Endodermal cell (in vitro differentiated cells): Measurements from ENCODE around the gene ZMYM2. TPM values are rescaled to one million over a fixed set of nuclear protein-coding genes. Genes with fewer than 3 reads are reported as not detected.

Experiments
- DNase-seq: peaks from one replicate; pipeline ENCODE4 v3.0.0-alpha.2; 2017
- H3K27ac ChIP-seq: 2 replicates; pipeline ENCODE4 v1.5.1; 2013; ENCODE audit warnings: mild to moderate bottlenecking, low read depth, low read length, moderate library complexity
- H3K27me3 ChIP-seq: 2 replicates; pipeline ENCODE4 v1.6.1; 2013; ENCODE audit warnings: mild to moderate bottlenecking, low read length, moderate library complexity; ENCODE audit not compliant: insufficient read depth, control insufficient read depth, poor library complexity, severe bottlenecking
- H3K36me3 ChIP-seq: 2 replicates; pipeline ENCODE4 v1.7.0; 2013; ENCODE audit warnings: mild to moderate bottlenecking, low read length, moderate library complexity; ENCODE audit not compliant: control insufficient read depth, insufficient read depth
- H3K4me1 ChIP-seq: one replicate; pipeline ENCODE4 v1.7.0; 2013; ENCODE audit warnings: low read length; ENCODE audit not compliant: control insufficient read depth, insufficient read depth
- H3K4me3 ChIP-seq: 2 replicates; pipeline ENCODE4 v1.5.1; 2013; ENCODE audit warnings: mild to moderate bottlenecking, low read length, moderate library complexity
- H3K9ac ChIP-seq: 2 replicates; pipeline ENCODE4 v1.6.1; 2013; ENCODE audit warnings: mild to moderate bottlenecking, low read length, moderate library complexity; ENCODE audit not compliant: poor library complexity, severe bottlenecking; ENCODE audit errors: extremely low read depth
- H3K9me3 ChIP-seq: 2 replicates; pipeline ENCODE4 v1.6.1; 2013; ENCODE audit warnings: mild to moderate bottlenecking, low read length, moderate library complexity; ENCODE audit not compliant: control insufficient read depth
- H3K27ac Mint-ChIP-seq: 2 replicates; pipeline ENCODE4 v1.8.0; 2020; ENCODE audit warnings: mixed read lengths
- H3K27me3 Mint-ChIP-seq: 2 replicates; pipeline ENCODE4 v1.8.0; 2021; ENCODE audit warnings: mild to moderate bottlenecking, mixed read lengths; ENCODE audit not compliant: insufficient read depth
- H3K36me3 Mint-ChIP-seq: 2 replicates; pipeline ENCODE4 v1.8.0; 2020; ENCODE audit warnings: low read depth, mixed read lengths
- H3K4me1 Mint-ChIP-seq: 2 replicates; pipeline ENCODE4 v1.8.0; 2020; ENCODE audit warnings: mixed read lengths
- H3K4me3 Mint-ChIP-seq: 2 replicates; pipeline ENCODE4 v1.8.0; 2020; ENCODE audit warnings: mild to moderate bottlenecking, moderate library complexity, mixed read lengths
- H3K9me3 Mint-ChIP-seq: 2 replicates; pipeline ENCODE4 v1.8.0; 2020; ENCODE audit warnings: mild to moderate bottlenecking, mixed read lengths
- WGBS, 2 experiments: methylation state at CpG; one replicate each; pipeline versions ENCODE4 v1.1.5 to v1.1.7; 2013; ENCODE audit warnings: missing lambda C conversion rate in 2 of 2, mixed read lengths in 1 of 2; ENCODE audit not compliant: insufficient coverage in 1 of 2, insufficient read length in 1 of 2; 5-methylcytosine and 5-hydroxymethylcytosine counted together
- total RNA-seq, 2 donors: library from RNA; stranded (reverse); fragmentation: NEBNext Ultra II Directional in 1 of 2; extraction: Animal tissue kit (Norgen Biotek cat#: 25700) in 1 of 2; gene quantifications; 2 replicates in 1 of 2; 3 replicates in 1 of 2; pipeline ENCODE4 v1.2.1, GENCODE V29; 2021
- TF ChIP-seq, protein P1 (sequence below): fragments of 200-600 bp; sonication (generic); conservative IDR thresholded peaks from 2 replicates; pipeline ENCODE4 v1.5.0; 2021; ENCODE audit warnings: antibody characterized with exemption, mild to moderate bottlenecking

Gene ZMYM2
- total RNA-seq, 2 donors from 2014 or later = 200 to 207 TPM

DNA sequence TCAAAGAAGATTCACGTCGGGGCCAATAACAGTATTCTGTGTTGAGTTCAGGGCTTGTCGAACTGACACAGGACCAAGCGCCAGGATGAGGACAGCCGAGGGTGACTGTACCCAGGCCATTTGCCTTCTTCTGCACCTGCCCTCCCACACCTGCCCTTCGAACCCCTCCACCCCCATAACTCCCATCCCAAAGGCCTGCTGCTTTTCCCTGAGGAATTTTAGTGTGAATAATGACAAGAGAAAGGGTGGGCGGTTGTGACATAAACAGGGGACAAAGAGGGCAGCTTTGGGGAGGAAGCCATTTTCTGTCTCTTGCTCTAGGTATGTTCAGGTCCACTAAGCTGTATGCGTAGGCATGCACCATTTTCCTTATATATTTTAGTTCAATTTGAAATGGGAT lies 176.2 kb downstream of the ZMYM2 start:
- H3K36me3 Mint-ChIP-seq = no peaks in the 10 kb centered on the region
- H3K4me1 Mint-ChIP-seq = no peaks in the 10 kb centered on the region
- Histone ChIP-seq H3K9ac (no peak overlapping the region), H3K36me3 (no peaks in the 10 kb centered on the region), H3K27me3 (peaks cover 43% of the 10 kb centered on the region), H3K27ac (no peak overlapping the region), H3K9me3 (no peaks in the 10 kb centered on the region), H3K4me3 (no peak overlapping the region), H3K4me1 (no peaks in the 10 kb centered on the region)
- whole genome bisulfite sequencing, 2 experiments = 86 to 100% methylated on average over 1 to 8 of the region's 8 CpGs
- peak; percentile 27 for DNase-seq
- H3K27ac Mint-ChIP-seq = no peak overlapping the region
- H3K27me3 Mint-ChIP-seq = peaks cover 35% of the 10 kb centered on the region
- TF ChIP-seq, protein P1, sequence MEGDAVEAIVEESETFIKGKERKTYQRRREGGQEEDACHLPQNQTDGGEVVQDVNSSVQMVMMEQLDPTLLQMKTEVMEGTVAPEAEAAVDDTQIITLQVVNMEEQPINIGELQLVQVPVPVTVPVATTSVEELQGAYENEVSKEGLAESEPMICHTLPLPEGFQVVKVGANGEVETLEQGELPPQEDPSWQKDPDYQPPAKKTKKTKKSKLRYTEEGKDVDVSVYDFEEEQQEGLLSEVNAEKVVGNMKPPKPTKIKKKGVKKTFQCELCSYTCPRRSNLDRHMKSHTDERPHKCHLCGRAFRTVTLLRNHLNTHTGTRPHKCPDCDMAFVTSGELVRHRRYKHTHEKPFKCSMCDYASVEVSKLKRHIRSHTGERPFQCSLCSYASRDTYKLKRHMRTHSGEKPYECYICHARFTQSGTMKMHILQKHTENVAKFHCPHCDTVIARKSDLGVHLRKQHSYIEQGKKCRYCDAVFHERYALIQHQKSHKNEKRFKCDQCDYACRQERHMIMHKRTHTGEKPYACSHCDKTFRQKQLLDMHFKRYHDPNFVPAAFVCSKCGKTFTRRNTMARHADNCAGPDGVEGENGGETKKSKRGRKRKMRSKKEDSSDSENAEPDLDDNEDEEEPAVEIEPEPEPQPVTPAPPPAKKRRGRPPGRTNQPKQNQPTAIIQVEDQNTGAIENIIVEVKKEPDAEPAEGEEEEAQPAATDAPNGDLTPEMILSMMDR = no peak
- no peak overlapping the region for H3K4me3 Mint-ChIP-seq
- H3K9me3 Mint-ChIP-seq = no peaks in the 10 kb centered on the region

DNA sequence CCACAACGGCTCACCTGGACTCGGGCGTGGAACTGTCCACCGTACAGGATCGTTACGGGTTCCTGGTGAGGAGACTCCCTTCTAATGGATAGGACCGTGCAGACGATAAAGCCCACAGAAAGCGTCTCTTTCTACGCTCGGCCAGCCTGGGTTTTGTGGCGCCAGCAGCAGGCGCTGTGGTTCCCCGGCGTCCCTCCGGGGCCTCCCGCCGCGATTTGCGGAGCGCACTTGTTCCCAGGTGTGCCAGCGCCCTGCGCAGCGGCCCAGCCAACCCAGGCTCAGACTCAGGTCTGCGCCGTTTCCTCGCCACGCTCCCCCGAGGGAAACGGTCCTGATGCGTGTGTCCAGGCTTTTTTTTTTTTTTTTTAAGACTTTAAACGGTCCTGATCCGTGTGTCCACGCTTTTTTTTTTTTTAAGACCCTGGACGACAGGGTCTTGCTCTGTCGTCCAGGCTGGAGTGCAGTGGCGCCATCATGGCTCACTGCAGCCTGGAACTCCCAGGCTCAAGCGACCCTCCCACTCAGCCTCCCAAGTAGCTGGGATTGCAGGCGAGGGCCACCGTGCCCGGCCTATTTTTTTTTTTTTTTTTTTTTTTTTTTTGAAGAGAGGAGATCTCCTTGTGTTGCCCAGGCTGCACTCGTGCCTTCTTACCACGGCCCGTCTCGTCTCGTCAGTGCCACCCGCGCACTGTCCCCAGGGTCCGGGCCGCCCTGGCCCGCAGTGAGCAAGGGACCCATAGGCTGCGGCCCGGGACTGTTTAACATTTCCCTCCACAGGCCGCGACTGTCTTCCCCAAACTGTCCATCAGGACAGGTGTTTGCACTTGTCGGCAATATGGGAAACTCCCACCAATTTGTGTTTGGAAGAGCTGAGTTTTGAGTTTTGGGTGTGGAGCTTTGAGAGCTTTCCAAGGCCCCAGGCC lies 178.5 kb downstream of the ZMYM2 start:
- peaks cover 24% of the 10 kb centered on the region for H3K27me3 ChIP-seq
- H3K27ac ChIP-seq = no peak overlapping the region
- H3K4me3 ChIP-seq = no peak overlapping the region
- Mint-ChIP-seq H3K9me3 (no peaks in the 10 kb centered on the region), H3K27ac (no peak overlapping the region), H3K4me3 (peak overlapping the region; percentile 61), H3K36me3 (no peaks in the 10 kb centered on the region), H3K4me1 (no peaks in the 10 kb centered on the region), H3K27me3 (peaks cover 37% of the 10 kb centered on the region)
- DNase-seq = peak; percentile 90
- H3K9me3 ChIP-seq = no peaks in the 10 kb centered on the region
- no peaks in the 10 kb centered on the region for H3K4me1 ChIP-seq
- WGBS, 2 experiments = 43 to 52% methylated on average over 44 to 53 of the region's 56 CpGs
- TF ChIP-seq, protein P1 = peak; percentile 73
- H3K36me3 ChIP-seq = no peaks in the 10 kb centered on the region
- no peak overlapping the region for H3K9ac ChIP-seq

- Histone ChIP-seq H3K9me3 (no peaks in the 10 kb centered on the region), H3K4me1 (no peaks in the 10 kb centered on the region), H3K27ac (no peak overlapping the region), H3K4me3 (no peak overlapping the region), H3K9ac (no peak overlapping the region), H3K36me3 (no peaks in the 10 kb centered on the region), H3K27me3 (peaks cover 24% of the 10 kb centered on the region)
- TF ChIP-seq, protein P1 = no peak
- Mint-ChIP-seq H3K4me1 (no peaks in the 10 kb centered on the region), H3K9me3 (no peaks in the 10 kb centered on the region), H3K27ac (no peak overlapping the region), H3K27me3 (peaks cover 35% of the 10 kb centered on the region), H3K4me3 (no peak overlapping the region), H3K36me3 (no peaks in the 10 kb centered on the region)
- no peak for DNase-seq
- 84 to 100% methylated on average over 1 to 2 of the region's 2 CpGs for WGBS, 2 experiments
These were observed 179.3 kb downstream of the ZMYM2 start for GRCh38 chr13:20137875-20138274.
